Testis (tissue), 3 donors: ENCODE measurements around the gene FAM83D. TPM values are rescaled to one million over a fixed set of nuclear protein-coding genes. Genes with fewer than 3 reads are reported as not detected.

Experiments
- DNase-seq: peaks from one replicate; pipeline ENCODE4 v3.0.0-alpha.2; 2019
- H3K27ac ChIP-seq, 2 donors: fragments of 200-600 bp; sonication (generic); one replicate each; pipeline ENCODE4 v1.5.1; 2019
- H3K27me3 ChIP-seq: fragments of 200-600 bp; sonication (generic); one replicate; pipeline ENCODE4 v1.5.1; 2019
- H3K36me3 ChIP-seq: fragments of 200-600 bp; sonication (generic); one replicate; pipeline ENCODE4 v1.5.1; 2017; ENCODE audit warnings: low read depth; ENCODE audit errors: missing control alignments
- H3K4me1 ChIP-seq: fragments of 200-600 bp; sonication (generic); one replicate; pipeline ENCODE4 v1.5.1; 2019
- H3K4me3 ChIP-seq, 2 donors: fragments of 200-600 bp; sonication (generic); one replicate each; pipeline ENCODE4 v1.5.1; 2017 to 2019
- H3K9me3 ChIP-seq: fragments of 200-600 bp; sonication (generic); one replicate; pipeline ENCODE4 v1.5.1; 2017
- POLR2A ChIP-seq: fragments of 450-650 bp; IDR thresholded peaks from one replicate; pipeline ENCODE4 v1.6.1; 2017; ENCODE audit warnings: antibody characterized with exemption, mild to moderate bottlenecking, moderate library complexity
- WGBS, 2 donors: methylation state at CpG; one replicate each; pipeline ENCODE4 v1.1.5; 2018; 5-methylcytosine and 5-hydroxymethylcytosine counted together
- intact Hi-C: fragments of 100-400 bp; cut with DNase I; formaldehyde crosslinking; loops from one replicate; pipeline ENCODE4 v1.15.1; 2023; ENCODE audit warnings: low total_unique reads
- polyA plus RNA-seq: library from polyadenylated mRNA; stranded (reverse); fragments of 350-450 nt; fragmentation: Illumina TruSeq; extraction: RNeasy Lipid Tissue Mini Kit (QIAGEN cat#74804); gene quantifications from one replicate; pipeline ENCODE4 v1.2.3, GENCODE V29; 2014; ENCODE audit warnings: low read depth, low replicate concordance; ENCODE audit not compliant: insufficient read depth
- total RNA-seq, 2 donors: library from RNA; depleted of rRNA; stranded (reverse); fragments of >200 nt; gene quantifications; one replicate each; pipeline ENCODE4 v1.2.3, GENCODE V29; 2016
- TF ChIP-seq, protein P1 (sequence below), 3 experiments: fragments of 450-650 bp in 2 of 3; fragments of 200-600 bp in 1 of 3; sonication (generic) in 1 of 3; IDR thresholded peaks; one replicate each; pipeline ENCODE4 v1.5.1; 2016 to 2019; ENCODE audit warnings: antibody characterized with exemption in 3 of 3, mild to moderate bottlenecking in 2 of 3, moderate library complexity in 1 of 3

FAM83D gene
- total and polyA plus RNA-seq, 3 donors from 2014 or later = 10.1 to 13.7 (median 13.1) TPM

DNA sequence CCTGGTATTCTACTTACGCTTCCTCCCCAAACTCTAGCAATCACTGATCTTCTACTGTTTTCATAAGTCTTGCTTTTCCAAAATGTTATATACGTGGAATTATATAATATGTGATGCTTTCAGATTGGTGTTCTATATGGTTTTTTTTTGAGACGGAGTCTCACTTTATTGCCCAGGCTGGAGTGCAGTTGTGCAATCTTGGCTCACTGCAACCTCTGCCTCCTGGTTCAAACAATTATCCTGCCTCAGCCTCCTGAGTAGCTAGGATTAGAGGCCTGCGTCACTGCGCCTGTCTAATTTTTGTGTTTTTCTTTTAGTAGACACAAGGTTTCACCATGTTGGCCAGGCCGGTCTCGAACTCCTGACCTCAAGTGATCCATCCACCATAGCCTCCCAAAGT is 10.9 kb upstream of the FAM83D start:
- TF ChIP-seq, protein P1, sequence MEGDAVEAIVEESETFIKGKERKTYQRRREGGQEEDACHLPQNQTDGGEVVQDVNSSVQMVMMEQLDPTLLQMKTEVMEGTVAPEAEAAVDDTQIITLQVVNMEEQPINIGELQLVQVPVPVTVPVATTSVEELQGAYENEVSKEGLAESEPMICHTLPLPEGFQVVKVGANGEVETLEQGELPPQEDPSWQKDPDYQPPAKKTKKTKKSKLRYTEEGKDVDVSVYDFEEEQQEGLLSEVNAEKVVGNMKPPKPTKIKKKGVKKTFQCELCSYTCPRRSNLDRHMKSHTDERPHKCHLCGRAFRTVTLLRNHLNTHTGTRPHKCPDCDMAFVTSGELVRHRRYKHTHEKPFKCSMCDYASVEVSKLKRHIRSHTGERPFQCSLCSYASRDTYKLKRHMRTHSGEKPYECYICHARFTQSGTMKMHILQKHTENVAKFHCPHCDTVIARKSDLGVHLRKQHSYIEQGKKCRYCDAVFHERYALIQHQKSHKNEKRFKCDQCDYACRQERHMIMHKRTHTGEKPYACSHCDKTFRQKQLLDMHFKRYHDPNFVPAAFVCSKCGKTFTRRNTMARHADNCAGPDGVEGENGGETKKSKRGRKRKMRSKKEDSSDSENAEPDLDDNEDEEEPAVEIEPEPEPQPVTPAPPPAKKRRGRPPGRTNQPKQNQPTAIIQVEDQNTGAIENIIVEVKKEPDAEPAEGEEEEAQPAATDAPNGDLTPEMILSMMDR (IDR thresholded peaks at IDR 0.05) = no peak
- no peak for TF ChIP-seq POLR2A
- H3K9me3 ChIP-seq = no peaks in the 10 kb centered on the region
- no peaks in the 10 kb centered on the region for H3K36me3 ChIP-seq
- H3K4me3 ChIP-seq = no peak overlapping the region
- intact Hi-C loops = no loop called here
- WGBS, 2 donors = 90 to 97% methylated on average over 7 of the region's 7 CpGs
- no peaks in the 10 kb centered on the region for H3K4me1 ChIP-seq
- H3K27ac ChIP-seq = no peak overlapping the region
- no peak for DNase-seq
- H3K27me3 ChIP-seq = no peaks in the 10 kb centered on the region

DNA sequence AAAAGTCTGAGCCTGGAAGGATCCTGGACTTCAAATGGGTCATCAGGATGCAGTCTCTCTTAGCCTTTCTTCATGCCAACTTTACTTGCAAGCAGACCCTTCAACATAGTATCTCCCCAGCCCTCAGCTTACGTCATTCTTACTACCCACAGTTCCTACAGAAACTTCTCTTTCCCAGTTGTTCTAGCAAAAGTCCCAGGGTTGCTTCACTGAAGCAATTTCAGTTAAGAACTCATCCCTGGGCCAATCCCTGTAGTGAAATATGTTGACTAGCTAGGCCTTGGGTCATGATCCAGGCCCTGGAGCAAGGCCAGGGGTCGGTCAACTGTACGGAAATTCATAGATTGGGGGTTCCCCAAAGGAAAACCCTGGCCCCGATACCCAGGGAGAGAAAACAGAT is 8.6 kb upstream of the FAM83D start:
- Histone ChIP-seq H3K4me1 (no peaks in the 10 kb centered on the region), H3K9me3 (no peaks in the 10 kb centered on the region), H3K4me3 (no peak overlapping the region), H3K27me3 (no peaks in the 10 kb centered on the region), H3K27ac (no peak overlapping the region), H3K36me3 (no peaks in the 10 kb centered on the region)
- TF ChIP-seq, protein P1 (IDR thresholded peaks at IDR 0.05) = no peak
- TF ChIP-seq POLR2A = no peak
- DNase-seq = no peak
- WGBS, 2 donors = 77 to 86% methylated on average over 4 of the region's 4 CpGs
- intact Hi-C loops = no loop called here

DNA sequence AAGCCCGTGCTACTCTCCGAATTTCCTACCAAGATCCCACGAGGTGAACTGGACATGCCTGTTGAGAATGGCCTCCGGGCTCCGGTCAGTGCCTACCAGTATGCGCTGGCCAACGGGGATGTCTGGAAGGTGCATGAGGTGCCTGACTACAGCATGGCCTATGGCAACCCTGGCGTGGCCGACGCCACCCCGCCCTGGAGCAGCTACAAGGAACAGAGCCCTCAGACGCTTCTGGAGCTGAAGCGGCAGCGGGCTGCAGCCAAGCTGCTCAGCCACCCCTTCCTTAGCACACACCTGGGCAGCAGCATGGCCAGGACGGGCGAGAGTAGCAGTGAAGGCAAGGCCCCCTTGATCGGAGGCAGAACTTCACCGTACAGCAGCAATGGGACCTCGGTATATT is 8.0 kb upstream of the FAM83D start:
- 94 to 97% methylated on average over 12 to 19 of the region's 19 CpGs for WGBS, 2 donors
- TF ChIP-seq POLR2A = no peak
- TF ChIP-seq, protein P1 (IDR thresholded peaks at IDR 0.05) = no peak
- no peak for DNase-seq
- Histone ChIP-seq H3K9me3 (no peaks in the 10 kb centered on the region), H3K27me3 (no peaks in the 10 kb centered on the region), H3K4me1 (no peaks in the 10 kb centered on the region), H3K4me3 (no peak overlapping the region), H3K36me3 (no peaks in the 10 kb centered on the region), H3K27ac (no peak overlapping the region)
- intact Hi-C loops = no loop called here

DNA sequence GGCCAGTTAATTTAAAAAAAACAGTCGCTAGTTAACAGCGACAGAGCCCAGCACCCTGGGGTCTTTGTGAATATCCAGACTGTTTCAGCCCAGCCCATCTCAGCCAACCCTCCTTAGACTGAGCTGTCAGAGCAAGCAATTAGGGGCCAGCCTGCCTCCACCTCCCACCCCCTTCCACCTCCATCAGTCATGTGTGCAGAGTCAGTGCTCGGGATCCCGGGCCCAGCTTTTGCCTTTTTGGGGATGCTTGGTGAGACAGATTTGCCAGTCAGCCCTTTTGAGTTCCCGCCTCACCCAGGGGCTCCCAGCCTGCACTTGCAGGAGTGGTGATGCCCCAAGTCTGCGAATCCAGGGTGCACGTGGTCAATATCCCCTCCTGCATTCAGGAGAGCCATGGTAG is 6.5 kb upstream of the FAM83D start:
- Histone ChIP-seq H3K9me3 (no peaks in the 10 kb centered on the region), H3K4me3 (no peak overlapping the region), H3K27ac (no peak overlapping the region), H3K27me3 (no peaks in the 10 kb centered on the region), H3K4me1 (no peaks in the 10 kb centered on the region), H3K36me3 (no peaks in the 10 kb centered on the region)
- no peak for DNase-seq
- TF ChIP-seq, protein P1 (IDR thresholded peaks at IDR 0.05) = no peak
- TF ChIP-seq POLR2A = no peak
- intact Hi-C loops = no loop called here
- 72 to 76% methylated on average over 4 to 7 of the region's 7 CpGs for WGBS, 2 donors

DNA sequence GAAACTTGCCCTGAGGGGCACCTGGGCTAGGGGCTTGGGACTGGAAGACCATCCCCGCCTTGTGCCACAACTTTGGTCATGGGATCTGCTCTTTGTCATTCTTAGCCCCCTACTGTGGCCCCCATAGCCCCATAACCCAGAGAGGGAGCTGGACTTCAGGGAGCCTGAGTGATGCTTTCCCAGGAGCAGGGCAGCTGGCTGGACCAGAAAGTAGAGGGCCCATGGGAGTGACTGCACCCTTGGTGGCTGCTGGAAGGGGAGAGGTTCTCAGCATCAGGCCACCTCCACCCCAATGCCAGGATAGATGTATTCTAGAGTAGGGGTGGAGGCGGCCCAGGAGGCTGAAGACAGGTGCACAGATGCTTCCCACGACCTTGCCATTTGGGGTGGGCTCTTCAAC is 5.8 kb upstream of the FAM83D start:
- no peaks in the 10 kb centered on the region for H3K9me3 ChIP-seq
- TF ChIP-seq, protein P1 (IDR thresholded peaks at IDR 0.05) = no peak
- no peak for TF ChIP-seq POLR2A
- no peak for DNase-seq
- intact Hi-C loops = no loop called here
- H3K4me1 ChIP-seq = no peaks in the 10 kb centered on the region
- no peak overlapping the region for H3K27ac ChIP-seq
- WGBS, 2 donors = 89 to 90% methylated on average over 1 to 3 of the region's 3 CpGs
- no peaks in the 10 kb centered on the region for H3K36me3 ChIP-seq
- H3K4me3 ChIP-seq = no peak overlapping the region
- no peaks in the 10 kb centered on the region for H3K27me3 ChIP-seq
